SU-DHL-6 (cell line): ENCODE results near the gene STARD3.

Source experiments
- H2AFZ ChIP-seq: fragments of 200-600 bp; sonication (generic); 2 replicates; pipeline ENCODE4 v1.6.1; 2014; ENCODE audit warnings: low read depth, mild to moderate bottlenecking, moderate library complexity, mixed read lengths, antibody characterized with exemption, low read length; ENCODE audit not compliant: severe bottlenecking
- H3F3A ChIP-seq: fragments of 200-600 bp; shearing (Covaris generic); 2 replicates; pipeline ENCODE4 v1.6.0; 2016; ENCODE audit warnings: antibody characterized with exemption, mild to moderate bottlenecking; ENCODE audit not compliant: insufficient read depth
- H3K27ac ChIP-seq: fragments of 200-600 bp; sonication (generic); 2 replicates; pipeline ENCODE4 v1.5.1; 2016; ENCODE audit warnings: low read depth, mild to moderate bottlenecking, low read length, moderate library complexity, mixed read lengths
- H3K27me3 ChIP-seq: fragments of 200-600 bp; sonication (generic), shearing (Covaris generic); 2 replicates; pipeline ENCODE4 v1.6.0; 2014; ENCODE audit warnings: mild to moderate bottlenecking, low read length
- H3K36me3 ChIP-seq: fragments of 200-600 bp; sonication (generic); 2 replicates; pipeline ENCODE4 v1.6.1; 2014; ENCODE audit warnings: mild to moderate bottlenecking, low read length, mixed read lengths
- H3K4me2 ChIP-seq: fragments of 300-600, 200-600 bp; shearing (Covaris generic), sonication (generic); 2 replicates; pipeline ENCODE4 v1.6.0; 2014; ENCODE audit warnings: low read length, low read depth, mild to moderate bottlenecking; ENCODE audit not compliant: poor library complexity, severe bottlenecking
- H3K4me3 ChIP-seq: fragments of 200-600 bp; sonication (generic); 2 replicates; pipeline ENCODE4 v1.5.1; 2014; ENCODE audit warnings: antibody characterized with exemption, low read length, mild to moderate bottlenecking, mixed read lengths; ENCODE audit not compliant: insufficient read depth, poor library complexity, severe bottlenecking
- H3K79me2 ChIP-seq: fragments of 200-600 bp; sonication (generic); 2 replicates; pipeline ENCODE4 v1.6.1; 2014; ENCODE audit warnings: mild to moderate bottlenecking, low read length, moderate library complexity; ENCODE audit not compliant: insufficient read depth
- H3K9ac ChIP-seq: fragments of 200-600 bp; sonication (generic); 2 replicates; pipeline ENCODE4 v1.7.0; 2014; ENCODE audit warnings: mild to moderate bottlenecking, low read length
- H3K9me2 ChIP-seq: fragments of 200-600 bp; sonication (generic); replicated peaks from 2 replicates; pipeline ENCODE4 v1.6.1; 2014; ENCODE audit warnings: low read length; ENCODE audit not compliant: insufficient read depth
- H3K9me3 ChIP-seq: fragments of 200-600 bp; sonication (generic); 2 replicates; pipeline ENCODE4 v1.6.1; 2014; ENCODE audit warnings: low read length, mixed read lengths; ENCODE audit not compliant: insufficient read depth
- H4K20me1 ChIP-seq: fragments of 200-600 bp; sonication (generic); 2 replicates; pipeline ENCODE4 v1.6.1; 2014; ENCODE audit warnings: low read depth, mild to moderate bottlenecking, antibody characterized with exemption, low read length, moderate library complexity, mixed read lengths
- EZH2phosphoT487 ChIP-seq: fragments of 200-600 bp; sonication (generic), shearing (Covaris generic); conservative IDR thresholded peaks from 2 replicates; pipeline ENCODE4 v1.6.1; 2018; ENCODE audit warnings: mild to moderate bottlenecking, antibody characterized with exemption, low read length, moderate library complexity, mixed read lengths
- TF ChIP-seq, protein P1 (sequence below): fragments of 200-600 bp; sonication (generic); IDR thresholded peaks from one replicate; pipeline ENCODE4 v1.5.1; 2017; ENCODE audit warnings: antibody characterized with exemption, mild to moderate bottlenecking, low read length, moderate library complexity; ENCODE audit not compliant: insufficient read depth, poor library complexity, severe bottlenecking

Gene STARD3

DNA sequence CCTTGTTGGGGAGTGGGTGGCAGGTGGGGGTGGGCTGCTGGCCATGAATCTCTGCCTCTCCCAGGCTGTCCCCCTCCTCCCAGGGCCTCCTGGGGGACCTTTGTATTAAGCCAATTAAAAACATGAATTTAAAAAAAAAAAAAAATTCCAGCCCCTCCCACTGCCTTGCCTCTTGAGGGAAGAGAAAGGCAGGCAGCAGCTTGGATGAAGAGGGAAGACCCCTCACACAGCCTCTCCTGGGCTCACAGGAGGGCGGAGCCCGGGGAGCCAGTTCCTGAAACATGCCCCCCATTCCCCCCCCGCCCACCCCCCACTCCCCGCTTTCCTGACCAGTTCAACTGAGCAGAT lies 26.4 kb downstream of the STARD3 start:
- Histone ChIP-seq H3F3A (no peaks in the 10 kb centered on the region), H3K4me2 (no peak overlapping the region), H2AFZ (no peak overlapping the region), H3K36me3 (no peaks in the 10 kb centered on the region), H3K4me3 (no peak overlapping the region), H3K79me2 (no peaks in the 10 kb centered on the region), H3K9me2 (no peaks in the 10 kb centered on the region), H3K9me3 (no peaks in the 10 kb centered on the region), H3K27me3 (no peaks in the 10 kb centered on the region), H3K27ac (no peak overlapping the region), H4K20me1 (no peaks in the 10 kb centered on the region), H3K9ac (no peak overlapping the region)
- TF ChIP-seq, protein P1, sequence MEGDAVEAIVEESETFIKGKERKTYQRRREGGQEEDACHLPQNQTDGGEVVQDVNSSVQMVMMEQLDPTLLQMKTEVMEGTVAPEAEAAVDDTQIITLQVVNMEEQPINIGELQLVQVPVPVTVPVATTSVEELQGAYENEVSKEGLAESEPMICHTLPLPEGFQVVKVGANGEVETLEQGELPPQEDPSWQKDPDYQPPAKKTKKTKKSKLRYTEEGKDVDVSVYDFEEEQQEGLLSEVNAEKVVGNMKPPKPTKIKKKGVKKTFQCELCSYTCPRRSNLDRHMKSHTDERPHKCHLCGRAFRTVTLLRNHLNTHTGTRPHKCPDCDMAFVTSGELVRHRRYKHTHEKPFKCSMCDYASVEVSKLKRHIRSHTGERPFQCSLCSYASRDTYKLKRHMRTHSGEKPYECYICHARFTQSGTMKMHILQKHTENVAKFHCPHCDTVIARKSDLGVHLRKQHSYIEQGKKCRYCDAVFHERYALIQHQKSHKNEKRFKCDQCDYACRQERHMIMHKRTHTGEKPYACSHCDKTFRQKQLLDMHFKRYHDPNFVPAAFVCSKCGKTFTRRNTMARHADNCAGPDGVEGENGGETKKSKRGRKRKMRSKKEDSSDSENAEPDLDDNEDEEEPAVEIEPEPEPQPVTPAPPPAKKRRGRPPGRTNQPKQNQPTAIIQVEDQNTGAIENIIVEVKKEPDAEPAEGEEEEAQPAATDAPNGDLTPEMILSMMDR, result no peak
- TF ChIP-seq EZH2phosphoT487, result no peak

DNA sequence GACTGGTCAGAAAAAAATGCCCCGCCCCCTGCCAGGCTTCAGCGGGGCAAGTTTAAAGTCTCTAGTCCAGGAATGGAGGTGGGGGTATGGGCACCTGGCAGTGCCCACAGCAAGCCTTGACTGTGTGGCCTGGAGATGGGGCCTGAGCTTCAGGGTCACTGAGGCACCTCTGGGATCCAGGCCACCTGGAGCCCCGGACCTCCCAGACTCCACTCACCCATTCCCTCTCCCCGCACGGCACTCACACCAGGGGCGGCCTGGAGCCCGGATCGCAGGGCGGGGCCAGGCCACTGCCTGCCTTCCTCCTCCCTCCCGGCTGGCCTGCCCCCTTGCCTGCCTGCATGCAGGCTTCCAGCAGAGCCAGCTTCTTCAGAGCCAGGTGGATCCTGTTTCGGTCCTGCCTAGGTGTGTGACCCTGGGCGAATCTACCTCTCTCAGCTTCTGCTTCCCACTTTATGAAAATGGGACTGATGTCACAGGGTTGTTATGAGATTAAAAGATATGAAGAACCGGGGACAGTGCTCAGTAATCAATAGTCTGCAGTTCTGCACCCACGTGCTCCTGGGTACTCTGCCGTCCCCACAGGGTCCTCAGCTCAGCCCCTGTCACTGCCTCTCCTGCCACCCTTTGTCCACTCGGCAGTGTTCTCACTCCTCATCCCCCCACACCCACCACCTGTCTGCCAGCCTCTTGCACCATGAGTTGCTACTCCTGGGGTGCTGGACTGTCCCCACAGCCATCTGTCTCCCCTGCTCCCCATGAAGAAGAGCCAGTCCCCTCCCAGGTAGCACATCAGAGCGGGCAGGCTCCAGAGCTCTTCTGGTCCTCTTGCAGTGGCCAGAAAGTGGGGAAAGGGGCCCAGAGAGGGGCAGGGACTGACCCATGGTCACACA lies 27.0 kb downstream of the STARD3 start:
- Histone ChIP-seq H3K9ac (no peak overlapping the region), H3K36me3 (no peaks in the 10 kb centered on the region), H2AFZ (no peak overlapping the region), H4K20me1 (no peaks in the 10 kb centered on the region), H3F3A (no peaks in the 10 kb centered on the region), H3K9me2 (no peaks in the 10 kb centered on the region), H3K27ac (no peak overlapping the region), H3K4me2 (no peak overlapping the region), H3K9me3 (no peaks in the 10 kb centered on the region), H3K27me3 (no peaks in the 10 kb centered on the region), H3K79me2 (no peaks in the 10 kb centered on the region), H3K4me3 (no peak overlapping the region)
- TF ChIP-seq, protein P1, result no peak
- no peak for TF ChIP-seq EZH2phosphoT487

DNA sequence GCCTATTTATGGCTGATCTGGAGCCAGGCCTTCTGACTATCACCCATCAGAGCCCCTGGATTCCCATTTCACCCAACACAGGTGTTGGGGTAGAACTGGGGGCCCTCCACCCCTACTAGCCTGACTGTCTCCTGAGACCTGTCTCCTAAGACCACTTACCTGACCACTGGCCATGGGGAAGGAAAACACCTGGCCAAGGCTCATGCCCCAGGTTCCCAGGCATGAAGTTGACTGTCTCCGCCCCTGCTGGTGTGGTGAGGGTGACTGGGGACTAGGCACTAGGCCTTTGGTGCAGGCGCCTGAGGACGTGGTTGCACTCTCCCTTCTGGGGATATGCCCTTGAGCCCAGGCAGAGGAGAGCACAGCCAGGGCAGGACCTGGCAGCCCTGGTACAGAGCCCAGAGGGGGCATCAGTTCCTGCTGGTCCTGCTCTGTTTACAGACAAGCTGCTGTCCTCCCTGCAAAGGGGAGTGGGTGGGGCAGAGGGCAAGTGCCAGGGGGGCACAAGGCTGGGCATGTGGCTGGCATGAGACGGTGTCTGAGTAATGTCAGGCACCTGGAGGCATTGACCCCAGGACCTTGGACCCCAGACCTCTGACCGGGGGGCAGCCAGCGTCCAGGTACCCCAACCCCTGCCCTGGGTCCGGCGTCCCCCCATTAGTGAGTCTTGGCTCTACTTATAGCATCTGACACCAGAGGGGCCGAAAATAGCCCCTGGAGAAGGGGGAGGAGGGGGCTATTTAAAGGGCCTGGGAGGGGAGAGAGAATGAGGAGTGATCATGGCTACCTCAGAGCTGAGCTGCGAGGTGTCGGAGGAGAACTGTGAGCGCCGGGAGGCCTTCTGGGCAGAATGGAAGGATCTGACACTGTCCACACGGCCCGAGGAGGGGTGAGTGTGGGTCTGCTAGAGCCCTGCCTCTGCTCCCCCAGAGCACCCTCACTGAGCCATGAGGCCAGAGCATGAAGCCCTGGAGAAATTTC lies 27.9 kb downstream of the STARD3 start, which contains the start of gene TCAP:
Gene TCAP (plus strand): TSS at position 769 of the 981 bp plus-strand sequence. CDS start 11 bp downstream, at position 780.
- H3F3A ChIP-seq, result no peaks in the 10 kb centered on the region
- H3K36me3 ChIP-seq, result no peaks in the 10 kb centered on the region
- no peak for TF ChIP-seq EZH2phosphoT487
- TF ChIP-seq, protein P1, result no peak
- no peak within 1 kb of the TSS for H3K9ac ChIP-seq
- H3K27me3 ChIP-seq, result no peaks in the 10 kb centered on the region
- H3K27ac ChIP-seq, result no peak within 1 kb of the TSS
- H4K20me1 ChIP-seq, result no peaks in the 10 kb centered on the region
- no peaks in the 10 kb centered on the region for H3K9me2 ChIP-seq
- no peaks in the 10 kb centered on the region for H3K79me2 ChIP-seq
- H3K4me3 ChIP-seq, result no peak within 1 kb of the TSS
- no peaks in the 10 kb centered on the region for H3K9me3 ChIP-seq
- H2AFZ ChIP-seq, result no peak within 1 kb of the TSS
- no peak within 1 kb of the TSS for H3K4me2 ChIP-seq
